HCEC 1CT (cell line): ENCODE data around the gene FRZB.

ENCODE experiments used
- DNase-seq: peaks from one replicate; pipeline ENCODE4 v3.0.0-alpha.2; 2017

Gene FRZB

GRCh38 chr2:182784058-182784706 is 82.3 kb downstream of the FRZB start:
- no peak for DNase-seq
